GM12878 (cell line): Measurements from ENCODE around the gene DTNBP1. TPM values are rescaled to one million over a fixed set of nuclear protein-coding genes. Genes with fewer than 3 reads are reported as not detected.

Experiments
- ATAC-seq: fragments of 200-7000 bp; cut with Tn5 transposase; 3 replicates; pipeline ENCODE4 v1.9.1; 2020; ENCODE audit warnings: mild to moderate bottlenecking, moderate library complexity
- BruUV-seq: library from RNA; stranded (reverse); fragments of 400-500 nt; replicated peaks from 2 replicates; lab custom pipeline; 2021; lab: Mats Ljungman, UMichigan
- CTCF ChIA-PET: fragments of 300-600 bp; sonication (Branson Sonifier 250); formaldehyde crosslinking; extraction: SDS; loops from one replicate; lab custom pipeline; 2021; ENCODE audit warnings: inconsistent platforms; lab: Yijun Ruan, JAX
- POLR2A ChIA-PET: fragments of 350-600 bp; formaldehyde crosslinking; extraction: SDS; loops from one replicate; lab custom pipeline; 2021; ENCODE audit warnings: inconsistent platforms; lab: Charles Lee
- RAD21 ChIA-PET: fragments of 300-600 bp; sonication (Branson Sonifier 250); formaldehyde crosslinking; loops from one replicate; lab custom pipeline; 2023; ENCODE audit warnings: antibody characterized with exemption; ENCODE audit not compliant: unreplicated experiment; lab: Charles Lee
- SMC1A ChIA-PET: fragments of 300-600 bp; sonication (Branson Sonifier 250); formaldehyde crosslinking; loops from one replicate; lab custom pipeline; 2023; ENCODE audit not compliant: unreplicated experiment, uncharacterized antibody; lab: Charles Lee
- DNase-seq: peaks from one replicate; pipeline ENCODE4 v3.0.0-alpha.2; 2011; ENCODE audit warnings: low read depth, low spot score
- FAIRE-seq: peaks from 3 replicates; lab custom pipeline; 2011; peaks lifted over from hg19 to GRCh38; lab: Jason Lieb, UNC
- H2AFZ ChIP-seq: 2 replicates; pipeline ENCODE4 v1.6.0; 2011; ENCODE audit warnings: low read depth, low read length, control low read depth; ENCODE audit not compliant: control insufficient read depth
- H3K27ac ChIP-seq: 2 replicates; pipeline ENCODE4 v1.5.1; 2011; ENCODE audit warnings: control low read depth; ENCODE audit not compliant: control insufficient read depth, insufficient read depth
- H3K27me3 ChIP-seq, 2 experiments: replicated peaks in 1 of 2; 2 replicates each; pipeline versions ENCODE4 v1.6.0 to v1.6.1; 2011; ENCODE audit warnings: low read length in 1 of 2; ENCODE audit not compliant: control insufficient read depth in 2 of 2, insufficient read depth in 2 of 2
- H3K36me3 ChIP-seq, 2 experiments: 2 replicates each; pipeline ENCODE4 v1.5.1; 2011; ENCODE audit warnings: low read length in 1 of 2; ENCODE audit not compliant: control insufficient read depth in 2 of 2, insufficient read depth in 2 of 2
- H3K4me1 ChIP-seq: 2 replicates; pipeline ENCODE4 v1.6.1; 2011; ENCODE audit warnings: mild to moderate bottlenecking, low read length, moderate library complexity, mixed read lengths; ENCODE audit not compliant: control insufficient read depth, insufficient read depth
- H3K4me2 ChIP-seq: 2 replicates; pipeline ENCODE4 v1.6.0; 2011; ENCODE audit warnings: control low read depth; ENCODE audit not compliant: control insufficient read depth, insufficient read depth
- H3K4me3 ChIP-seq: fragments of 200-600 bp; sonication (generic); 2 replicates; pipeline ENCODE4 v1.5.1; 2016
- H3K79me2 ChIP-seq: 2 replicates; pipeline ENCODE4 v1.6.0; 2011; ENCODE audit warnings: low read length; ENCODE audit not compliant: control insufficient read depth, insufficient read depth
- H3K9ac ChIP-seq: 2 replicates; pipeline ENCODE4 v1.8.0; 2011; ENCODE audit warnings: low read length, control low read depth, mixed read lengths; ENCODE audit not compliant: control insufficient read depth, insufficient read depth
- H3K9me3 ChIP-seq: replicated peaks from 3 replicates; pipeline ENCODE4 v1.5.1; 2011; ENCODE audit warnings: mild to moderate bottlenecking, low read length; ENCODE audit not compliant: control insufficient read depth, insufficient read depth
- H4K20me1 ChIP-seq: 2 replicates; pipeline ENCODE4 v1.6.0; 2011; ENCODE audit not compliant: control insufficient read depth, insufficient read depth
- BMI1 ChIP-seq: fragments of 450-650 bp; IDR thresholded peaks from 2 replicates; pipeline ENCODE4 v1.6.1; 2016; ENCODE audit warnings: mild to moderate bottlenecking, moderate library complexity, borderline replicate concordance
- CEBPB ChIP-seq, 2 experiments: fragments of 150-350 bp in 1 of 2; IDR thresholded peaks; 2 replicates each; pipeline ENCODE4 v1.6.1; 2012 to 2014; ENCODE audit warnings: low read depth in 2 of 2, low read length in 2 of 2, borderline replicate concordance in 1 of 2, inconsistent platforms in 1 of 2
- E2F4 ChIP-seq: IDR thresholded peaks from 2 replicates; pipeline ENCODE4 v1.6.1; 2012; ENCODE audit warnings: low read depth, low read length, improper control_type of control experiment
- ZZZ3 ChIP-seq: IDR thresholded peaks from 2 replicates; pipeline ENCODE4 v1.6.1; 2011; ENCODE audit warnings: low read depth; ENCODE audit not compliant: control insufficient read depth, insufficient read length
- WGBS: methylation state at CpG from one replicate; pipeline ENCODE4 v1.1.6; 2016; ENCODE audit warnings: low lambda C conversion rate; ENCODE audit not compliant: insufficient replicate concordance, insufficient coverage; ENCODE audit errors: missing lambda C conversion rate; 5-methylcytosine and 5-hydroxymethylcytosine counted together
- in situ Hi-C: fragments of 300-500 bp; cut with MboI; formaldehyde crosslinking; loops from 9 replicates; pipeline ENCODE4 v1.14.3; 2018; ENCODE audit warnings: mixed read lengths
- intact Hi-C: fragments of 100-400 bp; cut with micrococcal nuclease; formaldehyde crosslinking; loops from one replicate; pipeline ENCODE4 v1.14.2; 2022; ENCODE audit not compliant: unreplicated experiment
- polyA plus RNA-seq, 11 experiments: library from polyadenylated mRNA; depleted of rRNA in 4 of 11; unstranded in 6 of 11; stranded (reverse) in 5 of 11; fragments of >200 nt; fragmentation: Nextera tagmentation in 4 of 11; fragmentation: Illumina TruSeq in 1 of 11; extraction: Ambion mirVana in 4 of 11; extraction: Trizol in 1 of 11; gene quantifications; 1 replicate in 1 of 11; 2 replicates in 10 of 11; pipeline versions ENCODE4 v1.2.1 to v1.2.3, GENCODE V29; 2011 to 2016; ENCODE audit warnings: inconsistent platforms in 2 of 11, missing spikeins in 2 of 11, low read depth in 1 of 11
- total RNA-seq, 4 experiments: library from RNA; depleted of rRNA in 3 of 4; stranded (reverse); fragments of >200 nt in 3 of 4; fragmentation: Illumina TruSeq in 1 of 4; extraction: Trizol in 1 of 4; gene quantifications; 2 replicates each; pipeline versions ENCODE4 v1.2.1 to v1.2.3, GENCODE V29; 2013 to 2021

Gene DTNBP1
- total and polyA plus RNA-seq, 10 of the 15 experiments (the other 5 are each of a cell fraction or from before 2014, with no cell fraction given) = 7.1 to 40.3 (median 20.1) TPM

- H3K4me1 ChIP-seq = no peaks in the 10 kb centered on the region
- H3K27me3 ChIP-seq = no peaks in the 10 kb centered on the region
- no peak overlapping the region for H3K4me2 ChIP-seq
- DNase-seq = no peak
- H3K36me3 ChIP-seq = peaks cover 13 to 19% of the 10 kb centered on the region in 2 experiments
- H4K20me1 ChIP-seq = no peaks in the 10 kb centered on the region
- ChIA-PET SMC1A (interaction anchor here (1.0 kb wide), 1 partner anchor 21 kb away, joined by 3 read pairs; no protein-coding TSS in a partner anchor), CTCF (interaction anchor here (1.3 kb wide), 1 partner anchor 14 kb away, joined by 5 read pairs; no protein-coding TSS in a partner anchor), POLR2A (interaction anchor here (0.7 kb wide), 1 partner anchor 20 kb away, joined by 3 read pairs; no protein-coding TSS in a partner anchor), RAD21 (interaction anchor here (0.6 kb wide), 2 partner anchors 206 to 1267 kb away, joined by 3 to 4 read pairs; no protein-coding TSS in a partner anchor)
- no peak overlapping the region for H3K4me3 ChIP-seq
- in situ Hi-C loops (loop anchor here (25.0 kb wide), 1 partner anchor 1265 kb away; no protein-coding TSS in a partner anchor), intact Hi-C loops (no loop called here)
- no peak overlapping the region for H3K27ac ChIP-seq
- no peak overlapping the region for H2AFZ ChIP-seq
- no peak for FAIRE-seq
- H3K79me2 ChIP-seq = peaks cover 16% of the 10 kb centered on the region
- H3K9me3 ChIP-seq = no peaks in the 10 kb centered on the region
- no peak overlapping the region for H3K9ac ChIP-seq
- ATAC-seq = no peak
- no TSS peak for BruUV-seq
- WGBS = 50% methylated on average over 5 of the region's 5 CpGs
- TF ChIP-seq BMI1 (no peak), CEBPB (IDR thresholded peaks at IDR 0.05; ENCODE audit: borderline replicate concordance in 1 of 2, low read depth in 2 of 2, low read length in 2 of 2) (no peak), E2F4 (no peak), ZZZ3 (no peak)
Measured at GRCh38 chr6:15477746-15478145, 185.1 kb downstream of the DTNBP1 start.
